Glutamatergic neuron (in vitro differentiated cells): ENCODE results near the gene PPP1R13B. TPM values are rescaled to one million over a fixed set of nuclear protein-coding genes. Genes with fewer than 3 reads are reported as not detected.

Experiments
- DNase-seq: peaks from one replicate; pipeline ENCODE4 v3.0.0; 2022
- H3K27ac Mint-ChIP-seq: one replicate; pipeline ENCODE4 v1.8.0; 2020; ENCODE audit warnings: mild to moderate bottlenecking, mixed read lengths, inconsistent platforms; ENCODE audit not compliant: unreplicated experiment
- H3K27me3 Mint-ChIP-seq: one replicate; pipeline ENCODE4 v1.8.0; 2020; ENCODE audit warnings: mild to moderate bottlenecking, moderate library complexity, mixed read lengths, inconsistent platforms; ENCODE audit not compliant: unreplicated experiment
- H3K36me3 Mint-ChIP-seq: one replicate; pipeline ENCODE4 v1.8.0; 2020; ENCODE audit warnings: mild to moderate bottlenecking, mixed read lengths, inconsistent platforms; ENCODE audit not compliant: unreplicated experiment
- H3K4me1 Mint-ChIP-seq: one replicate; pipeline ENCODE4 v1.8.0; 2020; ENCODE audit warnings: mild to moderate bottlenecking, low read depth, mixed read lengths, inconsistent platforms; ENCODE audit not compliant: unreplicated experiment
- H3K4me3 Mint-ChIP-seq: one replicate; pipeline ENCODE4 v1.8.0; 2020; ENCODE audit warnings: mild to moderate bottlenecking, mixed read lengths, inconsistent platforms; ENCODE audit not compliant: unreplicated experiment
- H3K9me3 Mint-ChIP-seq: one replicate; pipeline ENCODE4 v1.8.0; 2020; ENCODE audit warnings: mild to moderate bottlenecking, moderate library complexity, mixed read lengths, inconsistent platforms; ENCODE audit not compliant: unreplicated experiment
- total RNA-seq: library from RNA; stranded (reverse); fragmentation: NEBNext Ultra II Directional; extraction: Animal tissue kit (Norgen Biotek cat#: 25700); gene quantifications from one replicate; pipeline ENCODE4 v1.2.1, GENCODE V29; 2021; ENCODE audit not compliant: unreplicated experiment
- TF ChIP-seq, protein P1 (sequence below): fragments of 200-600 bp; sonication (generic); IDR thresholded peaks from one replicate; pipeline ENCODE4 v1.5.0; 2021; ENCODE audit not compliant: partially characterized antibody, unreplicated experiment

Gene PPP1R13B
- total RNA-seq, 1 donor from 2014 or later = 24.6 TPM

DNA sequence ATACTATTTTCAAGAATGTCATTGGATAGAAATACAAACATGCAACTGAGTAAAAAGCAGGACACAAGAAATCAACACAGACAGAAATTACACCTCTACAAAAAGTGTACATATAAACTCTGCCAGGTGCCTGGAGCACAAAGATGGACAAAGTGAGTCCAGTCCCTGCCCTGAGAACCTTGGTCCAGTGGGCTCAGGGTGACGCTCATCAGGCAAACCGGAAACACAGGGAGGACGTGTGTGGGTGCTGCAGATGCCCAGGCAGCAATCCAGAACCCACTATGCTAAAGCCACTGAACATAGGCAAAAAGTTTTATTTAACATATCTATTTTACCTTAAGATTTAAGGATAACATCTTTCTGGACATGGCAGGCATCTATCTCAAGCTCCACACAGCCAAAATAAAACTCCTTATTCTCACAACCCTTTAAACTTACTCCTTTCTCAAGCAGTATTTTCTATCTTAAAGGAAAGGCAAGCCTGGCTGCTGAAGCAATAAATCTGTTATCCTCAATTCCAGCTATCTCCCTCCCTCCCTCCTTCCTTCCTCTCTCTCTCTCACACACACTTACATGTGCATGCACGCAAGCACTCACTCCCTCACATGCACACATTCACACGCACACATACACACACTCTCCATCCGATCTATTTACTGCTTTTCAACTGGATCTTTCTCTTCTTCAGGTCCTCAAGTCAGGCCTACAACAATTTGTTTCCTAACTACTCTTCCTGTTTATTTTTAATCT, 10.2 kb downstream of the PPP1R13B start:
- H3K4me1 Mint-ChIP-seq = peaks cover 1% of the 10 kb centered on the region
- peaks cover 4% of the 10 kb centered on the region for H3K9me3 Mint-ChIP-seq
- H3K27me3 Mint-ChIP-seq = no peaks in the 10 kb centered on the region
- no peak overlapping the region for H3K4me3 Mint-ChIP-seq
- H3K27ac Mint-ChIP-seq = no peak overlapping the region
- H3K36me3 Mint-ChIP-seq = no peaks in the 10 kb centered on the region
- TF ChIP-seq, protein P1, sequence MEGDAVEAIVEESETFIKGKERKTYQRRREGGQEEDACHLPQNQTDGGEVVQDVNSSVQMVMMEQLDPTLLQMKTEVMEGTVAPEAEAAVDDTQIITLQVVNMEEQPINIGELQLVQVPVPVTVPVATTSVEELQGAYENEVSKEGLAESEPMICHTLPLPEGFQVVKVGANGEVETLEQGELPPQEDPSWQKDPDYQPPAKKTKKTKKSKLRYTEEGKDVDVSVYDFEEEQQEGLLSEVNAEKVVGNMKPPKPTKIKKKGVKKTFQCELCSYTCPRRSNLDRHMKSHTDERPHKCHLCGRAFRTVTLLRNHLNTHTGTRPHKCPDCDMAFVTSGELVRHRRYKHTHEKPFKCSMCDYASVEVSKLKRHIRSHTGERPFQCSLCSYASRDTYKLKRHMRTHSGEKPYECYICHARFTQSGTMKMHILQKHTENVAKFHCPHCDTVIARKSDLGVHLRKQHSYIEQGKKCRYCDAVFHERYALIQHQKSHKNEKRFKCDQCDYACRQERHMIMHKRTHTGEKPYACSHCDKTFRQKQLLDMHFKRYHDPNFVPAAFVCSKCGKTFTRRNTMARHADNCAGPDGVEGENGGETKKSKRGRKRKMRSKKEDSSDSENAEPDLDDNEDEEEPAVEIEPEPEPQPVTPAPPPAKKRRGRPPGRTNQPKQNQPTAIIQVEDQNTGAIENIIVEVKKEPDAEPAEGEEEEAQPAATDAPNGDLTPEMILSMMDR = no peak
- DNase-seq = no peak

- H3K27me3 Mint-ChIP-seq = no peaks in the 10 kb centered on the region
- H3K4me1 Mint-ChIP-seq = peaks cover 1% of the 10 kb centered on the region
- no peak overlapping the region for H3K27ac Mint-ChIP-seq
- no peak for DNase-seq
- TF ChIP-seq, protein P1 = no peak
- H3K4me3 Mint-ChIP-seq = no peak overlapping the region
- peaks cover 4% of the 10 kb centered on the region for H3K9me3 Mint-ChIP-seq
- H3K36me3 Mint-ChIP-seq = no peaks in the 10 kb centered on the region
These were observed 12.4 kb downstream of the PPP1R13B start for GRCh38 chr14:103834956-103835355.

DNA sequence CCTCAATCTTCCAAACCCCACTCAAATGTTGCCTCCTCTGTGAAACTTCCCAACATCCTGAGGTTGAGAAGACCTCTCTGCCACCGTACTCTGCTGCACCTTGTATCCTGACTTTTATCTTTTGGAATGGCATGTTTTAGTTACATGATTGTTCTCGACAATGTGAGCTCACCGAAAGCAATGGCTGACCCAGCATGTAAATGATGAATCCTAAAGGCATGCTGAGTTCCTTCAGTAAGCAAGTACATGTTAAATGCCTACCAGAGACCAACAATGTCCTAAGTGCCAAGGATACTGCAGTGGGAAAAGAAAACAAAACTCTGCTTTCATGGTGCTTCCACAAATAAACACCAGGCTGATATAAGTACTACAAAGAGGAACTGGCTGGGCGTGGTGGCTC, 13.7 kb downstream of the PPP1R13B start:
- Mint-ChIP-seq H3K9me3 (peaks cover 4% of the 10 kb centered on the region), H3K27ac (no peak overlapping the region), H3K36me3 (no peaks in the 10 kb centered on the region), H3K4me1 (no peaks in the 10 kb centered on the region), H3K4me3 (no peak overlapping the region), H3K27me3 (no peaks in the 10 kb centered on the region)
- DNase-seq = no peak
- TF ChIP-seq, protein P1 = no peak

DNA sequence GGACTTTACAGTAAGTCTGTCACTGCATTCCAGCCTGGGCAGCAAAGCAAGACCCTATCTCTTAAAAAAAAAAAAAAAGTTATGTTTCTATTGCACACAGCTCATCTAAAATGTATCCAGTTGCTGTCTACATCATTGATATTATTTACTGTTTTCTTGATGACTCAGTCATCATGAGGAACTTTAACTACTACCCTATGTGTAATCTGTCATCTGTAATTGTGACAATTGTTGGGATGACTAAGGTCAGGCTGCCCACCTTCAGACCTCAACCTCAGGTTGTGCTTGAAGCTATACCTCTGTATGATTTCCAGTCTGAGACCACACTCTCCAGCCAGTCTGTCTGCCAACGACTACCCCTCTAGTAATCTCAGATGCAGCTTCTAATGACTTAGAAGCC, 15.3 kb downstream of the PPP1R13B start:
- TF ChIP-seq, protein P1 = no peak
- no peak for DNase-seq
- Mint-ChIP-seq H3K27ac (no peak overlapping the region), H3K9me3 (peaks cover 2% of the 10 kb centered on the region), H3K4me3 (no peak overlapping the region), H3K27me3 (no peaks in the 10 kb centered on the region), H3K4me1 (no peaks in the 10 kb centered on the region), H3K36me3 (no peaks in the 10 kb centered on the region)

- Mint-ChIP-seq H3K4me1 (no peaks in the 10 kb centered on the region), H3K4me3 (no peak overlapping the region)
- DNase-seq = no peak
These were observed 16.7 kb downstream of the PPP1R13B start for GRCh38 chr14:103830511-103831270.

More at GRCh38 chr14:103830511-103831270, 16.7 kb downstream of the PPP1R13B start:
- H3K36me3 Mint-ChIP-seq = no peaks in the 10 kb centered on the region
- H3K27me3 Mint-ChIP-seq = no peaks in the 10 kb centered on the region
- TF ChIP-seq, protein P1 = no peak
- no peak overlapping the region for H3K27ac Mint-ChIP-seq
- peaks cover 2% of the 10 kb centered on the region for H3K9me3 Mint-ChIP-seq
